ENCODE measurements around the gene NMRK1.

- no peak for TF ChIP-seq POLR2A (IDR thresholded peaks at IDR 0.05)
- no peak for TF ChIP-seq CTCF (IDR thresholded peaks at IDR 0.05)
Measured at GRCh38 chr9:75047506-75047905, 40.4 kb downstream of the NMRK1 start.
